ENCODE results near the gene PNMA1. TPM values are rescaled to one million over a fixed set of nuclear protein-coding genes. Genes with fewer than 3 reads are reported as not detected.

The PNMA1 gene
- 10 to 100 TPM; 15.0 to 74.6 (median 34.3) TPM for total RNA-seq
- polyA plus RNA-seq = 10 to 100 TPM; 14.4 to 52.5 (median 16.7) TPM
- long read RNA-seq, donor 1, transcript PNMA1-201 (1 exons, 2,590 nt) = major isoform, 44 of 44 reads
- long read RNA-seq, donor 1, partial matches to known transcripts = 0 of 44 reads
- long read RNA-seq, donor 1, other reads (novel, unspliced or antisense) = 0 of 44 reads
- long read RNA-seq, donor 2, transcript PNMA1-201 (1 exons, 2,590 nt) = major isoform, 40 of 40 reads
- long read RNA-seq, donor 2, partial matches to known transcripts = 0 of 40 reads
- long read RNA-seq, donor 2, other reads (novel, unspliced or antisense) = 0 of 40 reads
- long read RNA-seq, donor 3, transcript PNMA1-201 (1 exons, 2,590 nt) = major isoform, 47 of 47 reads
- long read RNA-seq, donor 3, partial matches to known transcripts = 0 of 47 reads
- long read RNA-seq, donor 3, other reads (novel, unspliced or antisense) = 0 of 47 reads
- long read RNA-seq, donor 4, transcript PNMA1-201 (1 exons, 2,590 nt) = major isoform, 10 of 10 reads
- long read RNA-seq, donor 4, partial matches to known transcripts = 0 of 10 reads
- long read RNA-seq, donor 4, other reads (novel, unspliced or antisense) = 0 of 10 reads
- long read RNA-seq, donor 5, transcript PNMA1-201 (1 exons, 2,590 nt) = major isoform, 146 of 146 reads
- long read RNA-seq, donor 5, partial matches to known transcripts = 0 of 146 reads
- long read RNA-seq, donor 5, other reads (novel, unspliced or antisense) = 0 of 146 reads
- long read RNA-seq, donor 6, transcript PNMA1-201 (1 exons, 2,590 nt) = major isoform, 8 of 8 reads
- long read RNA-seq, donor 6, partial matches to known transcripts = 0 of 8 reads
- long read RNA-seq, donor 6, other reads (novel, unspliced or antisense) = 0 of 8 reads
- long read RNA-seq, donor 7, transcript PNMA1-201 (1 exons, 2,590 nt) = major isoform, 30 of 30 reads
- long read RNA-seq, donor 7, partial matches to known transcripts = 0 of 30 reads
- long read RNA-seq, donor 7, other reads (novel, unspliced or antisense) = 0 of 30 reads
- long read RNA-seq, donor 8, transcript PNMA1-201 (1 exons, 2,590 nt) = major isoform, 77 of 77 reads
- long read RNA-seq, donor 8, partial matches to known transcripts = 0 of 77 reads
- long read RNA-seq, donor 8, other reads (novel, unspliced or antisense) = 0 of 77 reads
- long read RNA-seq, donor 9, transcript PNMA1-201 (1 exons, 2,590 nt) = major isoform, 36 of 36 reads
- long read RNA-seq, donor 9, partial matches to known transcripts = 0 of 36 reads
- long read RNA-seq, donor 9, other reads (novel, unspliced or antisense) = 0 of 36 reads
- long read RNA-seq, donor 10, transcript PNMA1-201 (1 exons, 2,590 nt) = major isoform, 28 of 28 reads
- long read RNA-seq, donor 10, partial matches to known transcripts = 0 of 28 reads
- long read RNA-seq, donor 10, other reads (novel, unspliced or antisense) = 0 of 28 reads

GRCh38 chr14:73713803-73714655 is at the start of gene PNMA1:
PNMA1 (minus strand) TSS chr14:73714384; CDS start chr14:73713639, 745 bp downstream.
- peak within 1 kb of the TSS; percentile 67 to 96 (median 80) for H3K27ac ChIP-seq
- peaks cover 0 to 19% of the 10 kb centered on the region in 2 donors for H3K36me3 ChIP-seq (replicated peaks in 1 of 2)
- peak; percentile 82 to 93 (median 88) for DNase-seq
- H3K4me3 ChIP-seq = peak within 1 kb of the TSS; percentile 38 to 87 (median 57)
- 0% methylated on average over 11 to 113 of the region's 113 CpGs for WGBS, 4 donors
- H3K9me3 ChIP-seq (replicated peaks in 1 of 3) = no peaks in the 10 kb centered on the region
- TF ChIP-seq, protein P1, sequence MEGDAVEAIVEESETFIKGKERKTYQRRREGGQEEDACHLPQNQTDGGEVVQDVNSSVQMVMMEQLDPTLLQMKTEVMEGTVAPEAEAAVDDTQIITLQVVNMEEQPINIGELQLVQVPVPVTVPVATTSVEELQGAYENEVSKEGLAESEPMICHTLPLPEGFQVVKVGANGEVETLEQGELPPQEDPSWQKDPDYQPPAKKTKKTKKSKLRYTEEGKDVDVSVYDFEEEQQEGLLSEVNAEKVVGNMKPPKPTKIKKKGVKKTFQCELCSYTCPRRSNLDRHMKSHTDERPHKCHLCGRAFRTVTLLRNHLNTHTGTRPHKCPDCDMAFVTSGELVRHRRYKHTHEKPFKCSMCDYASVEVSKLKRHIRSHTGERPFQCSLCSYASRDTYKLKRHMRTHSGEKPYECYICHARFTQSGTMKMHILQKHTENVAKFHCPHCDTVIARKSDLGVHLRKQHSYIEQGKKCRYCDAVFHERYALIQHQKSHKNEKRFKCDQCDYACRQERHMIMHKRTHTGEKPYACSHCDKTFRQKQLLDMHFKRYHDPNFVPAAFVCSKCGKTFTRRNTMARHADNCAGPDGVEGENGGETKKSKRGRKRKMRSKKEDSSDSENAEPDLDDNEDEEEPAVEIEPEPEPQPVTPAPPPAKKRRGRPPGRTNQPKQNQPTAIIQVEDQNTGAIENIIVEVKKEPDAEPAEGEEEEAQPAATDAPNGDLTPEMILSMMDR (IDR thresholded peaks at IDR 0.05) = peak in 1 of 6 experiments; percentile 4
- TF ChIP-seq POLR2A (IDR thresholded peaks at IDR 0.05) = peak; percentile 88 to 89
- H3K4me1 ChIP-seq (replicated peaks in 1 of 2) = peaks cover 19 to 38% of the 10 kb centered on the region in 2 donors
- intact Hi-C loops (cut with DNase I) = no loop called here
- no peaks in the 10 kb centered on the region for H3K27me3 ChIP-seq

DNA sequence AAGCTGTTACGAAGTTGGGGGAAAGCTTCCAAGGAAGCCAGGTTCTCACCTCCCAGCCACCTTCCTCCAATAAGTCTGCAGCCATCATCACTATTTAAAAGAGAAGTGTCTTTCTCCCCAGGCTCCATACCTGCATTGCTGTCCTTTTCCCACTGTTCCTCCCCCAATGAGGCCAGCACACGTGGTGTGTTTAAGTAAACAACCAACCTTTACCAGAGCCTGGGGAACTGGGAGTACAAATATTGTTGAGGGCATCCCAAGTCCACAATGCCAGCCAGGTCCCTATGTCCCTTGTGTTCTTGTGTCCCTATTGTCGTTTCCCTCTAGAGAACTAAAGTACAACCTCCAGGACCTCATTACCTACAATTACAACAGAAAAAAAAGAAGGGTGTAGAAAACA is 49.2 kb upstream of the PNMA1 start:
- DNase-seq = no peak
- WGBS, 4 donors = 64 to 85% (median 76%) methylated on average over 3 of the region's 3 CpGs
- H3K9me3 ChIP-seq (replicated peaks in 1 of 3) = no peaks in the 10 kb centered on the region
- no peaks in the 10 kb centered on the region for H3K27me3 ChIP-seq
- intact Hi-C loops (cut with DNase I) = no loop called here
- H3K36me3 ChIP-seq (replicated peaks in 1 of 2) = no peaks in the 10 kb centered on the region
- H3K4me3 ChIP-seq = no peak overlapping the region
- TF ChIP-seq, protein P1 (IDR thresholded peaks at IDR 0.05) = no peak
- TF ChIP-seq POLR2A (IDR thresholded peaks at IDR 0.05) = no peak
- H3K4me1 ChIP-seq (replicated peaks in 1 of 2) = peaks cover 54 to 78% of the 10 kb centered on the region in 2 donors
- no peak overlapping the region for H3K27ac ChIP-seq

DNA sequence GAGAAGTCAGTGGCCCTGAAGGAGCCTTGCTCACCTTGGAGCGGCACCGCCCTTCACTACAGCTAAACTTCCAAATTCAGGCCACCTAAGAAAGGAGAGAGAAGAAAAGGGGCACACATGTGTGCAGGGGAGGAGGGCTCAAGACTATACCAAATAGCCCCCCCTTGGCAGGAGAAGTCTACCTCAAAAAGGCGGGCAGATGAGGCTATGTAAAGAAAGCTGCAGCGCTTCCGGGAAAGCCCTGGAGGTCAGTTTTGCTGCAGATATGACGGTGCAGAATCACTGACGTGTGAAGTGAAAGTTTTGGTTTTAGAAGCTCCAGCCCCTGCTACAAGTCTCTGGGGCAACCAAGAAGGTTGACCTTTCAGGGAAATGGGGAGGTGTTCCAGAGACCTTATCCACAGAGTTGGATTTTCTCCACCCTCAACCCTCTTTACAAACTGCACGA is 48.2 kb upstream of the PNMA1 start:
- peaks cover 56 to 78% of the 10 kb centered on the region in 2 donors for H3K4me1 ChIP-seq (replicated peaks in 1 of 2)
- H3K36me3 ChIP-seq (replicated peaks in 1 of 2) = no peaks in the 10 kb centered on the region
- TF ChIP-seq POLR2A (IDR thresholded peaks at IDR 0.05) = no peak
- TF ChIP-seq, protein P1 (IDR thresholded peaks at IDR 0.05) = no peak
- no peaks in the 10 kb centered on the region for H3K27me3 ChIP-seq
- peak overlapping the region in 4 of 5 donors; percentile 2 to 99 (median 75) for H3K27ac ChIP-seq
- no peak overlapping the region for H3K4me3 ChIP-seq
- no peak for DNase-seq
- H3K9me3 ChIP-seq (replicated peaks in 1 of 3) = no peaks in the 10 kb centered on the region
- intact Hi-C loops (cut with DNase I) = no loop called here
- 62 to 74% (median 65%) methylated on average over 8 of the region's 8 CpGs for WGBS, 4 donors
